ENCODE data around the gene ARRDC1.

ARRDC1 gene

GRCh38 chr9:137640862-137641261 is 35.4 kb downstream of the ARRDC1 start:
- no peak for DNase-seq

GRCh38 chr9:137642118-137642601 is 36.7 kb downstream of the ARRDC1 start:
- DNase-seq: no peak

- no peak for DNase-seq
Observed at GRCh38 chr9:137642892-137643291, 37.4 kb downstream of the ARRDC1 start.

GRCh38 chr9:137643921-137644320 is 38.4 kb downstream of the ARRDC1 start:
- no peak for DNase-seq

GRCh38 chr9:137645211-137645610 is 39.7 kb downstream of the ARRDC1 start:
- no peak for DNase-seq

- DNase-seq: no peak
Observed at GRCh38 chr9:137646341-137646740, 40.9 kb downstream of the ARRDC1 start.

GRCh38 chr9:137647096-137647714 is 41.7 kb downstream of the ARRDC1 start:
- no peak for DNase-seq

GRCh38 chr9:137648396-137648795 is 42.9 kb downstream of the ARRDC1 start:
- DNase-seq: no peak

- DNase-seq: no peak
Observed at GRCh38 chr9:137649553-137649952, 44.1 kb downstream of the ARRDC1 start.

- DNase-seq: no peak
Observed at GRCh38 chr9:137650259-137650658, 44.8 kb downstream of the ARRDC1 start.

GRCh38 chr9:137650779-137651178 is 45.3 kb downstream of the ARRDC1 start:
- no peak for DNase-seq

- no peak for DNase-seq
Observed at GRCh38 chr9:137656416-137656815, 50.9 kb downstream of the ARRDC1 start.

- no peak for DNase-seq
Observed at GRCh38 chr9:137657606-137658005, 52.1 kb downstream of the ARRDC1 start.

- DNase-seq: no peak
Observed at GRCh38 chr9:137658781-137659180, 53.3 kb downstream of the ARRDC1 start.

- no peak for DNase-seq
Observed at GRCh38 chr9:137660144-137660543, 54.7 kb downstream of the ARRDC1 start.

- no peak for DNase-seq
Observed at GRCh38 chr9:137663584-137663983, 58.1 kb downstream of the ARRDC1 start.

GRCh38 chr9:137664676-137665075 is 59.2 kb downstream of the ARRDC1 start:
- no peak for DNase-seq
